SK-N-SH treated with all-trans-retinoic acid at 6 μM for 48 hours (cell line): ENCODE measurements around the gene SMPD1.

ENCODE experiments used
- CREB5 ChIP-seq: fragments of 250-450 bp; sonication (Bioruptor Pico); IDR thresholded peaks from 2 replicates; pipeline ENCODE4 v1.5.1; 2020; ENCODE audit warnings: low read depth, mild to moderate bottlenecking, moderate library complexity
- ESRRG ChIP-seq: fragments of 250-450 bp; sonication (Bioruptor Pico); IDR thresholded peaks from 2 replicates; pipeline ENCODE4 v1.6.1; 2021; ENCODE audit warnings: mild to moderate bottlenecking
- TOX ChIP-seq: fragments of 250-450 bp; sonication (Bioruptor Pico); IDR thresholded peaks from 2 replicates; pipeline ENCODE4 v1.8.0; 2021; ENCODE audit warnings: mild to moderate bottlenecking, moderate library complexity, borderline replicate concordance
- ZNF565 ChIP-seq: fragments of 450-650 bp; formaldehyde crosslinking; conservative IDR thresholded peaks from 2 replicates; pipeline ENCODE4 v1.5.0; 2020; ENCODE audit warnings: low read depth, mild to moderate bottlenecking, moderate library complexity

- TF ChIP-seq ZNF565 (no peak), CREB5 (no peak), ESRRG (no peak), TOX (CRISPR knock-in tag) (no peak)
Measured at GRCh38 chr11:6345366-6345765, 44.9 kb upstream of the SMPD1 start.
